Activated CD8-positive, alpha-beta memory T cell treated with anti-CD3 and anti-CD28 coated beads for 1 hour (primary cell): Measurements from ENCODE around the gene PTRH1.

Source experiments
- DNase-seq, 2 donors: peaks; one replicate each; pipeline ENCODE4 v3.0.0-alpha.2; 2020; ENCODE audit warnings: low read depth in 1 of 2; ENCODE audit errors: extremely low read depth in 1 of 2

PTRH1 gene

DNA sequence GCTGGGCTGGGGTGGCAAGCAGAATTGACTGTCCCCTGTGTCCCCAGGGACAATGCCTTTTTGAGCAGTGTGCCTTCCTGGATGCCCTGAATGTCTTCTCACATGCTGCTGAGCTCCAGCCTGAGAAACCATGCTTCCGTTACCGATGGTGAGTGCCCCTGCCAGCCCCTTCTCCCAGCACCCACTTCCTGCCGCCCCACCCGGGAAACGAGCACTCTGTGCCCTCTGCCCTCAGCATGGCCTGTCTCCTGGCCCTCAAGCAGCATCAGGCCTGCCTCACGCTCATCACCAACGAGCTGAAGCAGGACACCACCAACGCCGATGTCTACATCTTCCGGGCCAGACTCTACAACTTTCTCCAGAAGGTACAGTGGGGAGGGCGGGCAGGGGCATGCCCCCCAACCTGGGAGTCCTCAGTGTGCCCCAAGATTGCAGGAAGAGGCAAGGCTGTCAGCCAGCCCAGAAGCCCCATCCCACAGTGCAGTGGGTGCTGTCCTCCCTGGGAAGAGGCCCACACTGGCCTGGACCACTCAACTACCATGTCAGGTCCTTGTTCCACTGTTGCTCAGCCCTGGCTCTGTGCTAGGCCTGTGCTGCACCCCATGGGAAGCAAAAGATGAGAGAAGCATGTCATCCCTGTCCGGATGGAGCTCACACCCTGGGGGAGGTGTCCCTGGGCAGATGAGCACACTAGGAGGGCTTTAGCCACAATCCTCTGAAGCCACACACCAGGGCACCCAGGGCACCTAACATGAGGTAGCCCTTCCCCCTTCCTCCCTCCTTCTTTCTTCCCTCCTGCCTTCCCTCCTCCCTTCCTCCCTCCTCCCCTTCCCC is 4.8 kb upstream of the PTRH1 start:
- DNase-seq = no peak

DNA sequence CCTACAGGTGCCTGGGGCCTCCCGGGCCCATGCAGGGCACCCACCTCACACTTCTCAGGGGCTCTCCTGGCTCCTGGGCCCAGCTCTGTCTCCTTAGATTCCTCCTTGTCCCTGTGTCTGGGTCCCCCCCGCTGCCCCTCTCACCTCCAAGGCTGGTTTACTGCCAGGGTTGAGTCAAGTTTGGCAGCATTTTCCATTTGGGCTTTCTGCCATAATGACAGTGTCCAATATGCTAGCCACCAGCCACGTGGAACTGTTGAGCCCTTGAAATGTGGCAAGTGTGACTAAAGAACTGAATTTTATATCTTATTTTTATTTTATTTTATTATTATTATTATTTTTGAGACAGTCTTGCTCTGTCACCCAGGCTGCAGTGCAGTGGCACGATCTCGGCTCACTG is 2.3 kb upstream of the PTRH1 start:
- DNase-seq = no peak

DNA sequence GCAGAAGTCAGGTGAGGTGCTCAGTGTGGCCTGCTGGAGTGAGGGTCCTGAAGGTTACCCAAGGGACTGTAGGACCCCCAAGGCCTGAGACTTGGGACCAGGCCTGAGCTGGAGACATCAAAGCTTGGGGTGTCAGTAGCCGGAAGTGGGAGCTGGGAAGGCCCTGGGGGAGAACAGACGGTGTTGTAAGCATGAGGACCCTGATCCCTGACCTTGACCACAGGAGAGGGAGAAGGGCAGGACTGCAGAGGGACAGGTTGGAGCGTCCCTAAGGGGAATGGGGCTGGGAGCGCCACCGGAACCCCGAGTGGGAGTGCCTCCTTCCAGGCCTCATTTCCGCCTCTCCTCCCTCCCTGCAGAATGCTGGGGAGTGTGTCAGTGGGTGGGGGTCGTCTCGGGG is 949 bp upstream of the PTRH1 start:
- DNase-seq = no peak

DNA sequence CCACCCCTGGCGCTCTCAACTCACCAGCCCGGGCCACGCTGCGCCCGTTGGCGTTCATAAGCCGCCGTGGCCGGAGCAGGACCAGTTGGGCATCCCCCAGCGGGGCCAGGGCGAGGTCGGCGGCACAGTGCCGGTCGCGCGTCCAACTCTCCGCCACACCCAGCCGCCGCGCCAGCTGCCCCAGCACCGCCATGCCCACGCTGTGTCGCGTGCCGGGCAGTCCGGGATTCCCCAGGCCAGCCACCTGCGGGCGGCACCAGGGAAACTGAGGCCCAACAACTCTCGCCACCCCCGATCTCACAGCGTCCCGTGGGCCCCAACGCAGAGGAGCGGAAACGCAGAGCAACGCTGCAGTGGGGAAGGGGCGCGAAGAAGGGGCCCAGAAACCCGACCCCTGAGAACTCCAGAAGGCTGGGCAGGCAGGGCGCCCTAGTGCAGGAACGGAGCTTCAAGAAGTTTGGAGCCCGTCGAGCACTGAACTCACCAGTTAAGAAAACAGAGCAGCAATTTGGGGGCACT is 453 bp downstream of the PTRH1 start:
- no peak for DNase-seq

DNA sequence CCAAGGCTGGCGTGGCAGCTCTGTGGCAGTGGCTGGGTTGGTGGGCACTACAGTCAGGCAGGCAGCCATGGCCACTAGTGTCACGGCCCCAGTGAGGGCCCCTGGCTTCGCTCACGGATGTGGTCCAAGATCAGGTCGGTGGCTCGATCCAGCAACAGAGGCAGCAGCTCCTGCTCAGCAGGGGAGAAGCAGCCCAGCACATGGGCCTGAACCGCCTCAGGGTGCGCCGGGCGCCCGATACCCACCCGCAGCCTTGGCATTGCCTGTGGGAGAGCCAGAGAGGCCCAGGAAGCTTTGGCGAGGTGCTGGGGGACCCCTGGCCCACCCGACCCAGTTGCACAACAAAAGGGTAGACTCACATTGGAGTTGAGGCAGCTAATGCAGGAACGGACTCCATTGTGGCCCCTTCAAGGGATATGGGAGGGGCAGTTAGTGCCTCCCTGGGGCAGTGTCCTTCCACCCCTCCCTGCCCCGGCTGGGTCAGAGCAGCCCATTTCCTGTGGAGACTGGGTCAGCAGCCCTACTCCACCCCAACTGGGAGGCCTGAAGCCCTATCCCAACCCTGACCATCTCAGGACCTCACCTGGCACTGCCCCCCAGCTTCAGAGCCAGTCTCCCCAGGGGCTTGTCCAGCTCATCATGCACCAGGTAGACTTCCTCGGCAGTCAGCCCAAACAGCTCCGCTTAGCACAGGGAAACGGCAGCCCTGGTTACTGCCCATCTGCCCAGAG is 1.3 kb downstream of the PTRH1 start:
- no peak for DNase-seq

DNA sequence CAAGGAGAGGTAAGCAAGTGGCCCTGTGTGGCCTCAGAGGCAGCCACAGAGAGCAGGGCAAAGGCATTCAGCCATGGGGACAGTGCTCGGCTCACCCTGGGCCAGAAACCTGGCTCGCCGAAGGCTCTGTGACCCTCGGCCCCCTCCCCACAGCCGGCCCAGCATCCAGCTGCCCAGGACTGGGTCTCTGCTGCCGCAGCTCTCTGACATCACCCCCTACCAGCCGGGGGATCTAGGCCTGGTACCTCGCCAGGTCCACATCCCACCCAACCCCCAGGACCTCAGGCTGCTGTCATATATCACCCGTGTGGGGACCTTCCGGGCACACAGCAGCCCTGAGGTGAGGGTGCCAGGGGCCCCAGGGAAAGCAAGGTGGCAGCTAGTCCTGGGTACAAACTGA is 2.6 kb downstream of the PTRH1 start:
- no peak for DNase-seq

DNA sequence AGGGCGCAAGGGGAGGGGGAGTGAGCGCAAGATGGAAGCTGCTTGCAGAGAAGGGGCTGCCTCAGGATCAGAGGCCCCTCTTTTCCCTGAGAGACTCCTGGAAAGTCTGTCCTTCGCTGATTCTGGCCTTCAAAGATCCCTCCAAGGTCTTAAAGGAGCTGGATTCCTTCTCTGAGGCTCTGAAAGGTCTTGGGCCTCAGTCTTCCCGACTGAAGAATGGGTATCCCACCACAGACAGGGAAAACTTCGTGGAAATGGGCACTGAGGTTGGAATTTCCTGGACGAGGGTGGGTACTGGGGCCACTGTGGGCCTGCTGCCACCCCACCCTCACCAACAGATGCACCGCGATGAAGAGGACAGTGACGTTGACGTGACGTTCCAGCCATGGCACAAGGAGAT is 3.1 kb downstream of the PTRH1 start:
- DNase-seq = no peak

DNA sequence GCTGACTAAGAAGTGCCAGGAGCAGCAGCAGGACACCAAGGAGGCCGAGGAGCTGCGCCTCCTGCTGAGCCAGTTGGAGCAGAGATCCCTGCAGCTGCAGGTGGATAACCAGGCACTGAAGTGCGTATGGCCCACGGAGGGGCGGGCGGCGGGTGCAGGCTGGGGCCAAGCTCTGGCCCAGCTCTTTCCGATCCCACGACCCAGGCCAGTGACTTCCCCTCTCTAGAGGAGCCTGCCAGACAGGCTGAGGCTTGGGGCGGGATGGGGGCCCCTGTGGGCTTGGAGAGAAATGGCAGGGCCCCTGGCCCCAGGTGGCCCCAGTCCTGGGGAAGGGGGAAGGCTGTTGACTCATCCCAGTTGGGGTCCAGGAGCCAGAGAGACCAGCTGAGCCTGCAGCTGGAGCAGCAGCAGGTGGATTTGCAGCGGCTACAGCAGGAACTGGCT is 3.6 kb downstream of the PTRH1 start:
- DNase-seq = no peak

DNA sequence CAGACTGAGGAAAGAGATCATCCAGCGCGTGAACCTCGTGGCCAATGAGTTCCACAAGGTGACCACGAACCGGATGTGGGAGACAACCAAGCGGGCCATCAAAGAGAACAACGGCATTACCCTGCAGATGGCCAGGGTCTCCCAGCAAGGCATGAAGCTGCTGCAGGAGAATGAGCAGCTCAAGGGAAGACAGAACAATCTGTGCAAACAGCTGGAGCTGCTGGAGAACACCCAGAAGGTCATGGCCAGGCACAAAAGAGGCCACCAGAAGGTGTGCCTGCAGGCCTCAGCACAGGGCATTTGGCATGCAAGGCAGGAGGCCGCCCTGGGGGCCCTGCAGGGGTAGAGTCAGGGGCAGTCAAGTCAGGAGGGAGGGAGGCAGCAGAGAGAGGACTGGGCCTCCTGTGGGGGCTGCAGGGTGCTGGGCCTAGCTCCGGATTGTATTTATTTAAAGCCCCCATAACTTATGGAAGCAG is 4.2 kb downstream of the PTRH1 start:
- no peak for DNase-seq

DNA sequence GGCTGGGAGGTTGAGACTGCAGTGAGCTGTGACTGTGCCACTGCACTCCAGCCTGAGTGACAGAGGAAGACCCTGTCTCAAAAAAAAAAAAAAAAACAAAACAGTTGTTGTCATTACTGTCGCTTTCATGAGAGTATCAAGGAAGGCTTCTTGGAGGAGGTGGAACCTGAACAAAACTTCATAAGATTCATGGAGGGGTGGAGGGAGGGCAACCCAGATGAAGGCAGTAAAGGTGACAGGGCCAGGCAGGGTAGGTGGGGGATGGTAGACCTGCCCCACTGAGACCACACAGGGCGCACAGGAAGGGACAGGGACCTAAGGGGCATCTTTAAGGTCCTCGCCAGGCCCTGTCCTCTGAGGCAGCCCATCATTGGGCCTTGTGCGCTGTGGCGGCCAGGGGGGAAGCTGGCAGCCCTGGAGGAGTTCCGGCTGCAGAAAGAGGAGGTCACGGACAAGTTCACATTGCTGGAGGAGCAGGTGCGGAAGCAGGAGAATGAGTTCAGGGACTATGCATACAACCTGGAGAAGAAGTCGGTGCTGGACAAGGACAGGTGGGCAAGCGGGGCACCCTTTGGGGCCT is 5.2 kb downstream of the PTRH1 start:
- no peak for DNase-seq

DNA sequence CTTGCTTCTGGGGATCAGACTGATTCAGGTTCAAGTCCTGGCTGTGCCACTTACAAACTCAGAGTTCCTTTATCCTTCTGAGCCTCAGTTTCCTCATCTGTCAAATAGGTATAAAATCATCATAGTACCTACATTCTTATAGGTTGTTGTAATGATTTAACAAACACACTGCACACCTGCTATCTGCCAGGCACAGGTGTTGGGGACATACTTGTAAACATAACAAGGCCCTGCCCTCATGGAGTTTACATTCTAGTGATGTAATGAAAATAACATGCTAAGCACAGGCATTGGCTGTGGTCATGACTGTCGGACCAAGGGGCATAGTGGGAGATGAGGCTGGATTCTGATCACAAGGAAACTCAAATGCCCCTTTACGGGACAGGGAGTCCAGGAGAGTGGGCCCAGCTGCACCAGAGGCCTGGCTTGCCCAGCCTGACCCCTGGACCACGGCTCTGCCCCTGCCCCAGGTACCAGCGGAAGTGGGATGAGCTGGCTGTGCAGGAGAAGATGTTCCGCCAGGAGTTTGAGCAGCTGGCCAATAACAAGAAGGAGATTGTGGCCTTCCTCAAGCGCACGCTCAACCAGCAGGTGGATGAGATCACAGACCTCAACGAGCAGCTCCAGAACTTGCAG is 6.4 kb downstream of the PTRH1 start:
- DNase-seq = no peak

DNA sequence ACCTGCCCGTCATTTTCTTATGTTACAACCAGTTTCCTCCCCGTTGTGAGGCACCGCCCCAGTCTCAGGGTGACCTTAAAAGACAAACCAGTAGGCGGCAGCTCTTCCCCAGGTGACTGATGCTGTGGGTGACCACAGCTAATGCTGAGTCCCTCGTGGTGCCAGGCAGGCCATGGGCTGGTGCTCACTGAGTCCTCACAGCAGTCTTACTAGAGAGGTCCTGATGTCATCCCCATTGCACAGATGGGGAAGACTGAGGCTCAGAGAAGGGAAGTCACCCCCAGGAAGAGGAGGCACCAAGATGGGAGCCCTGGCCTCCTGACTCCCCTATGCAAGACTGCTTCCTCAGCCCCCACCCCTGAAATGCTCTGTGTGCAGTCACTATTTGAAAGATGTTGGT is 7.7 kb downstream of the PTRH1 start:
- no peak for DNase-seq

DNA sequence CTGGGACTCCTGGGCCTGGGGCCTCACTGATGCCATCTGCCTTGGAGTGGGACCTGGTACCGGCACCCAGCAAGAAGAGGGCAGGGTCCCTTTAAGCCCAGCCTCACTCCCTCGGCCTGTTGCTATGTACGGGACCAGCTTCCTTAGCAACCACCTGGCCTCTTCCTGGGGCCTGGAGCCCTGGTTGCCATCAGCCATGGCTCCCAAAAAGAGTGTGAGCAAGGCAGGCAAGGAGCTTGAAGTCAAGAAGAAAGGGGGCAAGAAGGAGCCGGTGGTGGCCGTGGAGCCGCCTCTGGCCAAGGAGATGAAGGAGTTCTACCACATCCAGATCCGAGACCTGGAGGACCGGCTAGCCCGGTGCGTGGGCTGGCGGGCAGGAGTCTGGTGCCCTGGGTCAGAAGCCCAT is 8.6 kb downstream of the PTRH1 start, which contains the start of gene CFAP157:
Gene CFAP157, plus strand, starts transcription at position 153 of the 406 bp plus-strand sequence. Its CDS starts 44 bp downstream, at position 197.
- DNase-seq = no peak

DNA sequence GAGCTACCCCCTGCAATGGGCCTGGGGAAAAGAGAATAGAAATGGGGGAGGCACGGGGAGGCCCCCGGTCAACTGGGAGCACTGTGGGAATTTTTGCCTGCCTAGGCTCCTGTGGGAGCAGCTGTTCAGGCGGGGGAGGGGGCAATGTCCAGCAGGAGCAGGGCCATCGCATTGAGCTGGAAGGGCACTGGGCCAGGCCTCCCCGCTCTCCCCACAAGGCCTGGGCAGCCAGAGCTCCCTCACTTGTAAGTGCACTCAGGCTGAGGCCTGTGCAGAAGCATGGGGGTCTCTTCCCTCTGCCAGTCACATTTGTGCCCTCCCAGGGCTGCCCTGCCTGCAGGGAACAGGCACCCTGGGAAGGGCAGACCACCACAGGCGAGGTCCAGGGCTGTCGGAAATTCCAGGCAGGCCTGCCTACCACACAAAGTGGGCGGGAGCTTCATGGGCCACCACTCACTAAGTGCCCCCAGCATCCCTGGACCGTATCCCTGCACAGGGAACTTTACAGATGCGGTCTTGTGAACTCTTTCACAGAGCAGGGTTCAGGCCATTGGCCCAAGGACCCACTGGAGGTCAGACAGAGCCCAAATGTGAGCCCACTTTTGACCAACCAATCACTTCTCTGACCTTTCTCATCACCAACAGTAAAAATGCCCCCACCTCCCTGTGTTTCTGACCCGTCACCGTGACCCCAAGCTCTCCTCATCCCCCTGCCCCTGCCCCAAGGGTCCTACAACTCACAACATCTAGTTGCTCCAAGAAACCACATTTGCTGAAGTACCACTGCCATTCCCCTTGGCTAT is 9.7 kb downstream of the PTRH1 start:
- DNase-seq = no peak

DNA sequence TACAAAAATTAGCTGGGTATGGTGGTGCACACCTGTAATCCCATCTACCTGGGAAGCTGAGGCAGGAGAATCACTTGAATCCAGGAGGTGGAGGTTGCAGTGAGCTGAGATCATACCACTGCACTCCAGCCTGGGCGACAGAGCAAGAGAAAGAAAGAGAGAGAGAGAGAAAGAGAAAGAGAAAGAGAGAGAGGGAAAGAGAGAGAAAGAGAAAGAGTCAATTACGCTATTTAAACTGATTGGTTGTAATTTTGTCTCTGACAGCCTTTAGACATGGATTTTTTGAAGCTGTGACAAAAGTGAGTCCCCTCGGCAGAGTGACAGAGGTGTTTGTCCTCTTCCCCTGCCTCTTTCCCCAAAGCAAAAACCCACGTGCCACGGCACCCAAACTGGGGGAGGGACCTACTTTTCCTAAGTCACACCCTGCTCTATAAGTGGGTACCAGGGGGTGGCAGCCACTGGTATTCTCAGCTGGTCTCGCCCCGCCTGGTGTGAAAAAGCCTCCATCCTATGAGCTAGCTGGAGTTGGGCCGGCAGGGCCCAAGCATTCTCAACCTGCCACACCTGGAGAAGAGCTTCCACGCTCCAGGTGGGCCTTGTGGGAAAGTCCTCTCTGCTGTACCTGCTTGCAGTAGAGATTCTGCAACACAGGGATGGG is 12.0 kb downstream of the PTRH1 start:
- DNase-seq = no peak

DNA sequence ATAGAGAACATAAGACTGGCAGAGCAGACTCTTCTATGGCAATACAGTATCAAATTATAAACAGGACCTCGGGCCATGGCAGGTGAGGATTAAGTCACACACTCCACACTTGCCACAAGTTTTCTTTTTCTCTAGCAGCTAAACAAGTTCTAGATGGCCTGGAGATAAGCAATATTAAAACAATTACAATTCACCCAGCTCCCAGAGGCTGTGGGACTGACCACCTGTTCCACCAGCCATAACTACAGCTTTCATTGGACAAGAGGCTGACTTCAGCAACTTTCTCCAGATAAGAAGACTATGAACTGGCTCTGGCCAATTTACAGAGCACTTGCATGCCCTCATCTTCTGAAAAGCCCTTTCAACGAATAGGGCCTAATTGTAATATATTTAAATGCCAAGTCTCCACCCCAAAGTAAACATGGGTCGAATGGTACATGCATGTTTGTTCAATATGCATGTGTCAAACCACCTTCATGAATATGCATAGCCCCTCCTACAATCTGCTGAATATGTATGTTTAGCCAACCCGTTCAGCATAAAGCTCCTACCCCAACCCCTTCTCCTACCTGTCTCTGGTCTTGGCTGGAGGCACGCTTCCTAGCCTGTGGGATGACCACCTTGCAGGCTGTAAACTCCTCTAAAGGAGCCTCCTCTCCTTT is 14.7 kb downstream of the PTRH1 start:
- no peak for DNase-seq

DNA sequence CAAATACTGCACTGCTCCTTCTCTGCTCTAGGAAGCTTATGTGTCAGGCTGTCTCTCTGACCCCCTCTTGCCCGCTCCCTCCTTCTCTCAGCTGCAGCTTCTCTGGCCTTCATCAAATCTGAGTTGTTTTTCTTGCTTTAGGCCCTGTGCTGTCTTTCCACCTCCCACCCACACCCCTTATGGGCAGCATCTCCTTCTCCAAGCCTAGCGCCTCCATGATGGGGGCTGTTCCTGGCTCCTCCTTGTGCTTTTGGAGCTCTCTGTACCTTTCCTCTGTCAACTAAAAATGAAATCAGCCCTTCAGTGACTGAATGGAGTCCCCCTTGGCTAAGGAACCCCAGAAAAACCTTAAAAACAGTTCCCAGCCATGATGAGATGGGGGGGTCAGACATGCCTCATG is 15.3 kb downstream of the PTRH1 start:
- DNase-seq = no peak

DNA sequence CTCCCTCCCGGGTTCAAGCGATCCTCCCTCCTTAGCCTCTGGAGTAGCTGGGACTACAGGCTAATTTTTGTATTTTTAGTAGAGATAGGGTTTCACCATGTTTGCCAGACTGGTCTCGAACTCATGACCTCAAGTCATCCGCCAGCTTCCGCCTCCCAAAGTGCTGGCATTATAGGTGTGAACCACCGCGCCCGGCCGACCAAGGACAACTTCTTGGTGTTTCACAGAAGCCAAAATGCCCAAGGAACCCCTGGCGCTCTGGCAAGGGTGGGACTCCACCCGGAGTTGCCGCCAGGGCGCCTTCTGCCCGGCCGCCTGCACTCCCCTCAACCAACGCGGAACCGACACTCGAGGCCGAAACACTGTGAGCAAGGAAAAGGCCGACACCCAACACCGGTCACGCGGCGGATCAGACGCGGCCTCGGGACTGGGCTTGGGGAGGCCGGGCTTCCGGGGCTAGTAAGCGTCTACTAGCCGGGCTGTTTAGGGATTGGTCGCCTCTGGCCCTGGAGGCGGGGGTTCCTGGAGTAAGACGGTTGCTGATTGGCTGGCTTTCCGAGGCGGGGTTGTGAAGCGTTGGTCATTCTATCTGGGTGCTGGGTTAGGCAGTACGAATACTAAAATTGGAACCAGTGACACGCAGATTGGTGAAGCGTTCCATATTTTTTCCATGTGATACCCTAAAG is 16.3 kb downstream of the PTRH1 start:
- DNase-seq = peak; percentile 66 to 68

DNA sequence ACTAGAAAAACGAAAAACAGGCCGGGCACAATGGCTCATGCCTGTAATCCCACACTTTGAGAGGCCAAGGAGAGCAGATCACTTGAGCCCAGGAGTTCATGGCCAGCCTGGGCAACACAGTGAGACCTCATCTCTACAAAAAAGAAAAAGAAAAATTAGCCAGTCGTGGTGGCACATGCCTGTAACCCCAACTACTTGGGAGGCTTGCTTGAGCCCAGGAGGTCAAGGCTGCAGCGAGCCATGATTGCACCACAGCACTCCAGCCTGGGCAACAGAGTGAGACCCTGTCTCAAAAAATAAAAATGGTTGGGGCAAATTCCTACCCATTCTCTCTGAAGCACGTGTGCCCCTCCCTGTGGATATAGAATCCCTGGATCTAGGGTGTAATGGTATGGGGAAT is 17.1 kb downstream of the PTRH1 start:
- DNase-seq = no peak
